NCI-H69 (cell line): ENCODE measurements around the gene DDX39B.

Source experiments
- DNase-seq: peaks from one replicate; lab custom pipeline; 2025; lab: John Stamatoyannopoulos, UW

Gene DDX39B

GRCh38 chr6:31575952-31576685 is 34.3 kb upstream of the DDX39B start:
- peak; percentile 55 for DNase-seq

- DNase-seq: peak; percentile 57
Observed at GRCh38 chr6:31575335-31575901, 33.6 kb upstream of the DDX39B start, which contains the start of gene TNF. Gene TNF, plus strand, starts transcription at chr6:31575565. Its CDS starts 177 bp downstream, at chr6:31575742.

GRCh38 chr6:31574106-31575061 is 32.6 kb upstream of the DDX39B start:
- no peak for DNase-seq

GRCh38 chr6:31573239-31574105 is 31.7 kb upstream of the DDX39B start:
- DNase-seq: no peak

- DNase-seq: no peak
Observed at GRCh38 chr6:31572041-31572911, 30.5 kb upstream of the DDX39B start, which contains the start of gene LTA. Gene LTA, plus strand, starts transcription at chr6:31572289. Its CDS starts 454 bp downstream, at chr6:31572743.

GRCh38 chr6:31569861-31570536 is 28.2 kb upstream of the DDX39B start:
- no peak for DNase-seq

GRCh38 chr6:31568537-31568961 is 26.7 kb upstream of the DDX39B start:
- DNase-seq: no peak

GRCh38 chr6:31567531-31568370 is 25.9 kb upstream of the DDX39B start:
- no peak for DNase-seq

GRCh38 chr6:31560697-31561058 is 18.9 kb upstream of the DDX39B start:
- no peak for DNase-seq

- no peak for DNase-seq
Observed at GRCh38 chr6:31559958-31560696, 18.3 kb upstream of the DDX39B start.

GRCh38 chr6:31559606-31559957 is 17.8 kb upstream of the DDX39B start:
- DNase-seq: no peak

GRCh38 chr6:31558631-31559500 is 17.1 kb upstream of the DDX39B start:
- no peak for DNase-seq

- no peak for DNase-seq
Observed at GRCh38 chr6:31558318-31558625, 16.5 kb upstream of the DDX39B start.

- no peak for DNase-seq
Observed at GRCh38 chr6:31557443-31558317, 15.9 kb upstream of the DDX39B start.

GRCh38 chr6:31556307-31556706 is 14.5 kb upstream of the DDX39B start:
- DNase-seq: no peak

- DNase-seq: peak; percentile 64
Observed at GRCh38 chr6:31551371-31551770, 9.6 kb upstream of the DDX39B start.

- DNase-seq: no peak
Observed at GRCh38 chr6:31548544-31548873, 6.7 kb upstream of the DDX39B start.
